GM21526 (cell line): ENCODE measurements around the gene COL23A1.

Source experiments
- ATAC-seq: cut with Tn5 transposase; IDR thresholded peaks from one replicate; pipeline ENCODE4 v1.9.1; 2021; ENCODE audit warnings: moderate library complexity; ENCODE audit not compliant: unreplicated experiment, low FRiP score

COL23A1 gene

DNA sequence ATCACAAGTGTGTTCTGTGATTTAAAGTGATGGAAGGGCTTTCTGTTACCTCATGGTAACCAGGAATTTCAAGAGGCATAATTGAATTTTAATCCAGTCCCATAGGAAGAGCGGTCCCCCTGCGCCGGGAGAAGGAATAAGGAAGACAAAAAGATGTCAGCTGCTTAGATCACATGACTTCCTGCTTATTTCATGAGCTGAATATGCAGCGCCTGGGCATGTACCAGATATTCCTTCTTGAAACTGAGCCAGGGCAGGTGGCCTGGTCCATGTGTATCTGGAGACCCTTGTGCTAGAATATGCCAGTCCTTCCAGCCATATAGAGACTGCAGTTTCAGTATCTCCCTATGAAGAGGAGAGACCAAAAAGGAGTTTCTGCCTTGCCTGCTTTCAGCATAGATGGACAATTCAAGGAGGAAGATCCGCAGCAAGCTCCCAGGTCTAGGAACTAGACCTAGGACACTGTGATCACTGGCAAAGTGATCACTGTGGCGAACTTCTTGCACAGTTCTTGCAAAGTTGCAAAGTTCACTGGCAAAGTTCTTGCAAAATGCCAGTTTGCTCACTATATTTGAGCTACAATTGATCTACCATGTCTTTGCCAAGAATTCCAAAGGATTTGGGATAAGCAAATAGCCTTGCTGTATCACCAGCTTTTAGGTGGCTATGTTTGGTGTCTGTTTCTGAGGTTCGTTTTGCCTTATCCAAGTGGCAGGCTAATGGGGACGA, 254.7 kb downstream of the COL23A1 start:
- no peak for ATAC-seq

DNA sequence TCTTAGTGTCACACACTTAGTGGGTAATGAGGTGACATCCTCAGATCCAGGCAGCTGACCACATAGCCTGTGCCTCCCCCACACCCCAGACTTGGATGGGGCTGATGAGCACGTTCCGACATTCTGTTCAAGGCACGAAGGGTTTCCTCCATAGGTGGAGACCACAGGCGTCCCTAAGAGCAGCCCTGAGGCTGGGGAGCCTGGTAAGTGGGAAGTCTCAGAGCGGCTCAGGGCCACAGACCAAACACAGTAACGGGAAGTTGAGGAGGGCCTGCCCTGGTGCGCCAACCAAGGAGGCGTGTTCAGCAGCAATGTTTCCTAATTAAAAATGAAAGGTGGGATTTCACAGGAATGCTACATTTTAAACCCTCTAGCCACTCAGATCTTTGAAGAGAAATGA, 255.3 kb downstream of the COL23A1 start:
- no peak for ATAC-seq

DNA sequence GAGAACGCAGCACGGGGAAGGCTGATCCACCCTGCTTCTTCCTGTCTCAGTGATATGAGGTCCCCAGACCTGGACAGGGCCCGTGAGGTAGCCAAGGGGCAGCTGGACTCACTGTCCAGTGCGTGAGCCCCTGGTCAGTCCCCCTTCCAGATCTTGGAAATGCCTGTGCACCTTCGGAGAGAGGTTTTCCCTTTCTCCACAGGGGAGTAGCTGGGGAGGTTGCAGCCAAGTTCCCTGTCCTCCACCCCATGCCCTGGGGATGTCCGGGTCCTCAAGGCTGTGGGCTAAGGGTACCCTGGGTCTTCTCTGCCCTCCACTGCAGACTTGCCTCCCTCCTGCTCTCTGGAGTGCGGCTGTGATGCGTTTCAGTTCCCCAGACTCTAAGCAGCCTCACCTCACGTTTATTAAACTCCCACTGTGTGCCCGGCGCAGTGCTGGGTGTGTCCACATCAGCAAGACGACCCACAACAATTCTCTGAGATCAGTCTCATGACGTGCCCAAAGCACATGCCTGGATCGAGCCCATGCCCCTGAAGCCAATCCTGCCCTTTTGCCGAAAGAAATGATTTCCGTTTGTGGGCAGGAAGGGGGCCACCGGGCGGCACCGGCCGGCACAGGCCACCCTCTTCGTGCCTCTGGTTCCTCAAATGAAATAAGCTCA, 256.2 kb downstream of the COL23A1 start:
- no peak for ATAC-seq

DNA sequence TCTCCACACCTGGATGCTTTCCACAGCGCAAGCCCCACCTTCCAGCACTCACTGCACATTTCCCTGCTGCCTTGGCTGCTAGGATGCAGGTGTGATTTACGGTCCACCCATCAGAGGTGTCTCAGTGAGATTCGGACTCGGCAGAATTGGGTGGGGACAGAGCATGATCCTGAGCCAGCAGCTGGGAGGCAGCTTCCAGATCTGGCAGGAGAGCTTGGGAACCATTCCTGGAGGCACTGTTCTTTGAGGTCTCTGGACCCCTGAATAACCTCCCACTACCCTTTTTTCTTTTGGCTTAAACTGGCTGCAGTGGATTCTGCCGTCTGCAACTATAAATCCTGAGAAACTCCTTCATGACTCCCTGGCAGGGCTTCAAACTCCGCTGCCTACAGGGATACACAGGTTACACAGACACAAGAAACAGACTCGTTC, 258.0 kb downstream of the COL23A1 start:
- no peak for ATAC-seq

DNA sequence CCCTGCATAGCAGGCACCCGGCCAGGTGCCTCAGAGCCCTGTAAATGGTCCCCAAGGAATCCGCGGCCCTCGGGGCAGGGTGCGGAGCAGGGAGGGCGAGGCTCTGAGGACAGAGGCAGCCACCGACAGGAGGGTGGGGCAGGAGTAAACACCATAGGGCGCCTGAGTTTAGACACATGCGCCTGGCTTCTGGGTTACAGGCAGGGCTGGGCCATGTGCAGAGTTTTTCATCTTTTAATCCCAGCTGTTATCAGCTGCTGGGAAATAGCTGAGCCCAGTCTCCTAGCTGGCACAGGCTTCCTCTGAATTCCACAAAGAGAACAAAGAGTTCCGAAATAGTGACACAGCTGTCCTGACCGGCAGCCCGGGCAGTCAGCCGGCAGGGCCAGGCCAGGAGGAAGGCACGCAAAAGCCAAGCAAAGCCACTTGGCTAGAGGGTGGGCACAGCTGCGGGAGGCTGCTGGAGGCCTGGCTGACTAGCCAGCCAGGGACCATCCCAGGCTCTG, 258.6 kb downstream of the COL23A1 start:
- no peak for ATAC-seq

DNA sequence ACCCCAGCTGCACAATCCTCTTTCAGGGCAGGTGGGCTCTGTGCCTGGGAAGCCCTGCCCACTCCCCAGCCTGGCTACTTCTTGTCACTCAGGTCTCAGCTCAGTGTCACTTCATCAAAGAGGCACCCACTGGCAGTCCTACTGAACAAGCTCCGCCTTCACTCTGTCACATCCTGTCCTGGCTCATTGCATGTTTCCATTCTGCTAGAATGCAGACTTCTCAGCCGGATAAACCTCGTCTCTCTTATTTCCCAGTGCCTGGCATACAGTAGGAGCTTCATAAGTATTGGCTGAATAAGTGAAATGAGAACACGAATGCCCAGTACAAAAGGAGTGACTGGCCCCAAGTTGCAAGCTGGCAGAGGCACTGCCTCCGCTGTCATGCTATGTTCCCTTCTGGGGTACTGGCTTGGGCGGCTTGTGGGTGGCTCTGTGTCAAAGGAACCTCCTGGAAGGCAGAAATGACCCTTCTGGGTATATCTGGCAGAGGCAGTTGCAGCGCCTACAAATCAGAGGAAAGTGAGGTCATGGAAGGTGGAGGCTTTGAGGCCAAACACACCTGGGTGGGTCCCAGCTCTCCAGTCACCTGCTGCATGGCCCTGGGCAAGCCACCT, 259.3 kb downstream of the COL23A1 start:
- no peak for ATAC-seq

DNA sequence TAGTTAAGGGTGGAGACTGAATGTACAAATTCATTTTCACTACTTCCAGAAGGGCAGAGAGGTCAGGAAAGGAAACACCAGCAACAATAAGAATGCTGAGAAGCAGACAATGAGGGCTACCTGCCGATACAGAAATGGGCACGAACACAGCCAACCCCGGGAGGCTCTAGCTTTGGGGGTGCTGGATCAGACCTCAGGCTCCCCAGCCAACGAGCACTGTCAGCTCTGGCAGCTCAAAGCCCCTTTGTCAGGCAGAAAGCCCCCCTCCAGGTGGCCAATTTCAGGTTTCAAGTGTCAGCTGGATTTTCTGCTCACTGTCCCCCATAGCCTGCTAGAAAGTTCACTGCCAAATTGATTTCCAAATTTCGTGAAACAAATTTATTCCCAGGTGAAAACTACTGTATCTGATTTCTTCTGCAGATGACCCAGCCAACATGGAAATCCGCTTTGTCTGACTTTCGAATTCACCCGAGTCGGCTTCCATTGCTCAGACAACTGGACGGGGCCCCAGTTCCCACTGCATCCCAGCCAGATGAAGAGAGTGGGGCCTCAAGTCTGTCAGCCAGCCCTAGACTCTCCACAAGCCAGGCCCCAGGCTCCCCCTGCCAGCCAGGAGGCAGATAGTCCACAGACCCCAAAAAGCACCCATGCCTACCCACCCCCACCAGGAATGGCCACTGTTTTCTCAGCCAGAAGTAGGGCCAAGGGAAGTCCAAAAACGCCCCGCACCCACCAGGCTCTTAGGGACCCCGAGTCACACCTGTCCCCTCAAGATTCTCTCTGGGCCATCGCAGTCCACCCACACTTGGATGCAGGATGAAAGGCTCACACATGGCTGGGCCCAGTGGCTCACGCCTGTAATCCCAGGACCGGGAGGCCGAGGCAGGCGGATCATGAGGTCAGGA, 261.1 kb downstream of the COL23A1 start:
- no peak for ATAC-seq

DNA sequence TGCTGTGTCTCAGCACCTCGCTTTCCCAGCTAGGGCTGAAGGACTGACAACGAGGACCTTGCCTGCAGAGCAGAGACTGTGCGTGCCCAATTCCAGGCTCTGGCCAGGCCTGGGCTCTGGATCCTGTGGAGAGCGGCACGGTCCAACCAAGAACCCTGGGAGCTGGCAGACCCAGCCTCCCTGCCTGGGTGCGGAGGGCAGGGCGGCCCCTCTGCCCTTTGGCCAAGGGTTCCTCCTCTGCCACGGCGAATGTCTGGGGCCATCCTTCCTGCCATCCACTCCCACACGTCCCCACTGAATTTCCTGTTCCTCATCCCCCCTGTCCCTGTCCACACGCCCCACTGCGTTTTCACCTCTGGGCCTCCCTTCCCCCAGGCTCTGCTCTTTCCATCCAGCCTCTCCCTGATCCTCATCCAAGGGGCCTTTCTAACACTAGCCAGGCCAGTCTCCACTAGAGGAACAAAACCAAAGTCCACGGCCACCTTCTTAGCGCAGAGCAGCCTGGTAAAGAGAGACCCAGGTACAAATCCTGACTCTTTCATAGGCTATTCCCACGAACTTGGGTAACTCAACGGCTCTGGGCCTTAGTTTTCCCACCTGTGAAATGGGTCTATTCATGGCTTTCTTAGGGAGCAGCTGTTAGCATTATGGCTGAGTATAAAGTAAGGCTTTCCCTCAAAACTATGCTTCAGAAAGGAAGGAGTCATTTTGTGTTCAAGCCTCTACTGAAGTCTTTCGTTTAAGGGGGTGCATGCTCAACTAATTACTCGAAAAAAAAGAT, 262.1 kb downstream of the COL23A1 start:
- no peak for ATAC-seq

DNA sequence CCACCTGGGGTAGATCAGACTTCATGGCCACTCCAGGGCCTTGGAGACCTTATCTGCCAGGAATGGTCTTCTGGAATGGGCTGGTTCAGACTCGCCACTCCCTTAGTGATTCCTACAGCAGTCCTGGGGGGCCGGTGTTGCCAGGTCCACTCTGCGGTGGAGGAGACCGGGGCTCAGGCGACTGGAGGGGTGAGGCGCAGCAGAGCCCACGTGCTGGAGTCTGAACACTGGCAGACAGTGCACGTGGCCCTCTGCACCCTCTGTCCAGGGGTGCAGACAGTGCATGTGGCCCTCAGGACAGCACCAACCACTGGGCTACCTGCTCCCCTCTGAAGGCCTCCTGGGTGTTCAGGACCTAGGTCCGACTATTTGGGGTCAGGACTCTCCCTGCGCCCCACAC, 262.7 kb downstream of the COL23A1 start:
- ATAC-seq, result no peak

DNA sequence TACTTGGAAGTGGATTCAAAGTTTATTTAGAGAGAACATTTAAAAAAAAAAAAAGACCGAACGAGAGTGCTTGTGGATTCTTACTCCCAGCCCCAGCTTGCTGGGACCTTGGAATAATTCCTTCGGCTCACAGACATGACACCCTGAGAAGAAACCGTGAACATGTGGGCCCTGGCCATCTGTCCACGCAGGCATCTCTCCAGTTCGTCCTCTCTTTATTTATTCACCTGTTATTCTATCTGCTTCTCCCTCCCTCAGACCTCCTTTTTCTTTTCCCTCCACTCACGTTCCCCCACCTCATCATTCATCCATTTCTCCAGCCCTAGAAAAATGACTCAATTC, 263.8 kb downstream of the COL23A1 start:
- ATAC-seq, result no peak

DNA sequence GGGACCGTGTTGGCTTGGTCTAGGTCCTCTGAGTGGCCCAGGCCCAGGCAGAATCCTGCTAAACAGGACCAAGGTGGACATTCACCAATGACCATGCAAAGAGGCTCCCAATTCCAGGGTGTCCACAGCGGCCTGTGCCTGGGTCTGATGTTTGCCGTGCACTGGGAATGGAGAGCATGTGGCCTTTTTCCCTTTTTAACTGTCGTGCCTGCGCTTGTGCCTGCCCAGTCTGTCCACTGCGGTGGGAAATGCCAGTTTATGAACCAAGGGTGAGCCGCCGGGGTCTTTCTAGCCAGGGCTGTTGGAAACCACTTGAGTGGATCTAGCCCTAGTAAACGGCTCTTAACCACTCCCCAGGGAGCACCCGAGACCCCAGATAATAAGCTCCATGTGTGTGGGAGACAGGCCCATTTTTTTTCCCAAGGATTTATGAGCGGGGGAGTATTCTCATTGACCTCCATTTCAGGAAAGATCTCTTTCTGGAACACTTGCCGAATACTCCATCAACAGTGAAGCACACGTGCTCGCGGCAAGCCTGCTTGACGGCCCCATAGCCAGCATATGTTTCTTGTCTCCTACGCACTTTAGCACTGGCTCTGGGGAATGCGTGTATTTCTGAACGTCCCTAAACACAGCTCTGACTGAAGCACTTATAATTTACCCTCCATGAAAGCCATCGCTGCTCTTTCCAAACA, 264.4 kb downstream of the COL23A1 start:
- ATAC-seq, result no peak

DNA sequence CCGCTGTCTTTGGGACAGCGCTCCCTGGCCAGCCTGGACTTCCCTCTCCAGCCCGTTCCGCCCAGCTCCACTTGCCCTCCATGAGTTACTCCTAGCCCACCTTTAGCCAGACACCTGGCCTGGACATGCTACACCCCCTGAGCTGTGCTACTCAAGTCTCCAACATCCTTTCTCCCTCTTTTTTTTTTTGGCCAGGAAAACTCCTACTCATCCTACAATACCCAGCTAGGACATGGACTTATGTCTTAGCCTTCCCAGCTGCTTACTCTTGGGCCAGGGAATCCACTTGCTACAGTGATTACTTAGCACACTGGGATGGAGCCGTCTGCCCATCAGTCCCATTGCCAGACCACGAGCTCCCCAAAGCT, 264.9 kb downstream of the COL23A1 start:
- ATAC-seq, result no peak

DNA sequence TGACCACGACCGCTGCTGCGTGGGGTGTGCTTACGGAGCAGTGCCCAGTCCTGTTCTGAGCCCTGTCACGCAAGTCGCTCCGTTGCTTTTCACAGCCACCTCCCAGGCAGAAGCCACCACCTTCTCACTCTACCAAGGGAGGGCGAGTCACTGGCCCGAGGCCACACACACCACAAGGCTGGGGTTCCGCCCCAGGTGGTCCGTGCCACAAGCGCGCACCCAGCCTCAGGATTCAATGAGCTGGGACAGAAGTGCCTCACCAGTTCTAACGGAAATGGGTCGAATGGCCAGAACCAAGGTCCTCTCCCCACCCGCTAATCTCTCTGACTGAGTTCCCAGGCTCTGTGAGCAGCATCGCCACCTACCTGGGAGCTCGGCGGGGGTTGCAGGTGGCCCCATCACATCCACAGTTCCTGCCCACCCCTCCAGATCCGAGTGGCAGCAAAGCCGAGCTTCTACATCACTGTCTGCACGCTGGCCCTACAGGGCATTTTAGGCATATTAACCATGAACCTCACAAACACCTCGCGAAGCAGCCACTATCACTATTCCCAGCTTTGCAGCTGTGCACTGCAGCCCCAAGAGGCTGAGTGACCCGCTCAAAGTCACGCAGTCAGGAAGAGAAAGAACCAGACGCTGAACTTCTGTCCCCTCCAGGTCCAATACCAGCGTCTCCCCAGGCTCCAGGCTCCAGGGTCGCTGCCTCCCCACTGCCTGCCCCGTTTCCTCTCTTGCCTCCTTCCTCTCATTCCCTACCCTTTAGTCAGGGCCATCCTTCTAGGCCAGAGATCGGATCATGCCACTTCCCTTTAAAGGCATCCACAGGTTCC, 265.5 kb downstream of the COL23A1 start:
- peak; percentile 70 for ATAC-seq

DNA sequence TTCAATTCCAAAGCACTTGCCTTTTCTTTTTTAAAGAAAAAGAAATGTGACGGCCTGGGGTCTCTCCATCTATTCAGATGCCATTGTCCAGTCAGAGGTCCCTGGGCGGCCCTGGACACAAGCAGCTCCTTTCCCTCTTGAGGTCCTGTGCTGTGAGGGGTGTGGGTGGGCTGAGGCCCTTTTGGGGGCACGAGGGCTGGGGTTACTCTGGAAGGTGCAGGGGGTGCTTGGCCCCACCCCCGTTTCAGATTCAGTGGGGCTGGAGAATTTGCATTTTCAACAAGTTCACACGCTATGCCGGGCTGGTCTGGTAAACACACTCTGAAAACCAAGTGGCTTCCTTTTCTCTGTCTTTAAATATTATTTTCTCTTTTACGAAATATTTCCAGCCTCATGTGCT, 266.2 kb downstream of the COL23A1 start:
- peak; percentile 49 for ATAC-seq

DNA sequence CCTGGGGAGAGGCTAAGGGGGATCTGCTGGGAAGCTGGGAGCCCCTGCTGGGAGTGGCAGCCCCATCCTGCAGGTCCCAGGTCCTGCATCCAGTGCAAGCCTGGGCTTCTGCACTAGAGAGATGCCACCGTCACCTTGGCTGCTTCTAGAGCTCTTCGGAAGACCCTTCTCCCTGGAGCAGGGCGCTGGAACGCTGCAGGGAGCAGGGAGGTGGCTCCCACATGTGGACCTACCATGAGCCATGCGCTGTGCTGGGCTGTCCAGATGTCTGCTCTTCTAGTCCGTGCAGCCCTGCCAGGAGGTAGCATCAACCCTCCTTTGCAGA, 266.7 kb downstream of the COL23A1 start:
- no peak for ATAC-seq

DNA sequence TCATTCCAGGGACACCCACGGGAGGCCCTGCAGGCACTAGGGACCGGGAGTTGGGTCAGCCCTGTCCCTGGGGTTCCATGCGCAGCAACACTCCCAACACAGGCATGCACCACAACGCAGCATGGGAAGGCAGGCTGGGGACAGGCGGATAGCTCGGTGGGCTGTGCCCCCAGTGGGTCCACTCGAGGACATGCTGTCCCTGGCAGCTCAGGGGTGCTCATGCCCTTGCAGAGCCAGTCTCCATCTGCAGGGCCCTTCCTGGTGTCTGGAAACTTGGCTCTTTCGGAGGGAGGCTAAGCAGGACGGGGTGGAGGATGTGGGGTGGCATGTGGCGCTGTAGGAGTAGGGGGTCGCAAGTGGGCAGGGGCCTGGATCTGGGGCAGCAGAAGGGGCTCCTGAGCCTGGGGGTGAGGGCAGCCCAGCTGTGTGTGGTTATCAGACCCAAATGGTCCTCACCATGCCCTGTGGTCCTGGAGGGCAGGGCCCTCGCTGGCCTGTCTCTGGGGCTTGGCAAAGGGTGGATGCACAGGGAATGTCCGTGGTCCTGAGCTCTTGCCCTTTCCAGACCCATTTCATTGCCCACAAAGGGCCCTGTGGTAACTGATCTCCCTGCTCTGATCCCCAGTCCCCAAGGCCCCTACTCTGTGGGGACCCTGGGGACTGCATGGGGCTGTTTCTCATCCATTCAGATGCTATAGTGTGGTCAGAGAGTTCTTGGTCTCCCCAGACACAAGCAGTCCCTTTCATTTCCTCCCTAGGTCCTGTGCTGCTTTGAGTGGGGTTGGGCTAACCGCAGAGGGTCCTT, 267.3 kb downstream of the COL23A1 start:
- ATAC-seq, result no peak

DNA sequence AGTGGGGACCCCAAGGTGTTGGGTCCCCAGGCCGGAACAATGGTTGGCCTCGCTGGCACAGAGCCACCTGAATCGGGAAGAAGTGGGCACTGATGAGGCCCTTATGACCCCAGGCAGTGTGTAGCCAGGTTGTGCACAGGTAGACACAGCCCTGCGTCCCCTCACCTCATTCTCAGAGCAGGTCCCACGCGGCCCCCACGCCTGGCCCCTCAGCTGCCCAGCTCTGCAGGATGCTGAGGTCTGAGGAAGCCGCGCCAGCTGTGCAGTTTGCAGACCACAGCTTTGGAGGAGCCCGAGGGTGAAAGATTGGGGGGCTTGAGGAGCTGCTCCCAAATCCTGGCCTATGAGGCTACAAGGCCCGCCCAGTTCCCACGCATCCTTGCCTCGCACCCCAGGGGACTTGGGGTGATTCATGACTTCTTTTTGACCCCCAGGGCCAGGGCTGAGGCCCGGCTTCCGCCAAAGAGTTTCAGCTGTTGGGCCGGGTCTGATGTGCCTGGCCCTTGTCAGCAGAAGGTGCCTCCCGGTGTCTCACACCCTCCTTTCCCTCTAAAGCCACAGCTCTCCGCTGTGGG, 269.8 kb downstream of the COL23A1 start:
- ATAC-seq, result no peak
